ENCODE data around the gene FAM234B.

Gene FAM234B

GRCh38 chr12:13039328-13039956 is 4.7 kb upstream of the FAM234B start:
- Histone ChIP-seq H4K20me1 (ENCODE audit: low read depth, low read length) (no peaks in the 10 kb centered on the region), H3K4me3 (ENCODE audit: insufficient read depth, low read length, poor library complexity, severe bottlenecking) (no peak overlapping the region), H3K79me2 (ENCODE audit: insufficient read depth, low read length) (no peaks in the 10 kb centered on the region), H3K27ac (ENCODE audit: low read depth, low read length) (no peak overlapping the region), H3K36me3 (ENCODE audit: low read length) (no peaks in the 10 kb centered on the region), H3K9ac (ENCODE audit: low read length) (no peak overlapping the region), H3K9me2 (replicated peaks; ENCODE audit: insufficient read depth, low read length) (no peaks in the 10 kb centered on the region), H3K4me2 (ENCODE audit: low read depth, low read length, poor library complexity, severe bottlenecking) (no peak overlapping the region), H2AFZ (ENCODE audit: low read depth, low read length, severe bottlenecking) (no peak overlapping the region), H3F3A (ENCODE audit: insufficient read depth) (no peaks in the 10 kb centered on the region), H3K27me3 (ENCODE audit: low read length) (no peaks in the 10 kb centered on the region), H3K9me3 (ENCODE audit: insufficient read depth, low read length) (no peaks in the 10 kb centered on the region)
- TF ChIP-seq EZH2phosphoT487 (conservative IDR thresholded peaks at IDR 0.05; ENCODE audit: low read length) (no peak), CTCF (IDR thresholded peaks at IDR 0.05; ENCODE audit: insufficient read depth, low read length, poor library complexity, severe bottlenecking) (no peak)

- Histone ChIP-seq H3K9me2 (replicated peaks; ENCODE audit: insufficient read depth, low read length) (no peaks in the 10 kb centered on the region), H3K4me2 (ENCODE audit: low read depth, low read length, poor library complexity, severe bottlenecking) (no peak overlapping the region), H2AFZ (ENCODE audit: low read depth, low read length, severe bottlenecking) (no peak overlapping the region), H3K36me3 (ENCODE audit: low read length) (no peaks in the 10 kb centered on the region), H3F3A (ENCODE audit: insufficient read depth) (no peaks in the 10 kb centered on the region), H3K27ac (ENCODE audit: low read depth, low read length) (no peak overlapping the region), H3K4me3 (ENCODE audit: insufficient read depth, low read length, poor library complexity, severe bottlenecking) (no peak overlapping the region), H3K27me3 (ENCODE audit: low read length) (no peaks in the 10 kb centered on the region), H3K79me2 (ENCODE audit: insufficient read depth, low read length) (no peaks in the 10 kb centered on the region), H4K20me1 (ENCODE audit: low read depth, low read length) (no peaks in the 10 kb centered on the region), H3K9me3 (ENCODE audit: insufficient read depth, low read length) (no peaks in the 10 kb centered on the region), H3K9ac (ENCODE audit: low read length) (no peak overlapping the region)
- no peak for TF ChIP-seq CTCF (IDR thresholded peaks at IDR 0.05; ENCODE audit: insufficient read depth, low read length, poor library complexity, severe bottlenecking)
- no peak for TF ChIP-seq EZH2phosphoT487 (conservative IDR thresholded peaks at IDR 0.05; ENCODE audit: low read length)
These were observed 3.0 kb upstream of the FAM234B start for GRCh38 chr12:13041224-13041623.

- Histone ChIP-seq H2AFZ (ENCODE audit: low read depth, low read length, severe bottlenecking) (no peak overlapping the region), H3F3A (ENCODE audit: insufficient read depth) (no peaks in the 10 kb centered on the region)
- TF ChIP-seq EZH2phosphoT487 (conservative IDR thresholded peaks at IDR 0.05; ENCODE audit: low read length) (no peak), CTCF (IDR thresholded peaks at IDR 0.05; ENCODE audit: insufficient read depth, low read length, poor library complexity, severe bottlenecking) (no peak)
These were observed 1.4 kb upstream of the FAM234B start for GRCh38 chr12:13042666-13043230.

More at GRCh38 chr12:13042666-13043230, 1.4 kb upstream of the FAM234B start:
- H3K9me3 ChIP-seq (ENCODE audit: insufficient read depth, low read length): no peaks in the 10 kb centered on the region
- H3K4me2 ChIP-seq (ENCODE audit: low read depth, low read length, poor library complexity, severe bottlenecking): no peak overlapping the region
- no peaks in the 10 kb centered on the region for H3K9me2 ChIP-seq (replicated peaks; ENCODE audit: insufficient read depth, low read length)
- H3K27ac ChIP-seq (ENCODE audit: low read depth, low read length): no peak overlapping the region
- H3K4me3 ChIP-seq (ENCODE audit: insufficient read depth, low read length, poor library complexity, severe bottlenecking): no peak overlapping the region
- no peaks in the 10 kb centered on the region for H4K20me1 ChIP-seq (ENCODE audit: low read depth, low read length)
- no peaks in the 10 kb centered on the region for H3K36me3 ChIP-seq (ENCODE audit: low read length)
- H3K9ac ChIP-seq (ENCODE audit: low read length): no peak overlapping the region
- no peaks in the 10 kb centered on the region for H3K27me3 ChIP-seq (ENCODE audit: low read length)
- H3K79me2 ChIP-seq (ENCODE audit: insufficient read depth, low read length): no peaks in the 10 kb centered on the region

Measured in SU-DHL-6 (cell line).